Left renal cortex interstitium (tissue), 4 donors: Measurements from ENCODE around the gene ANLN. TPM values are rescaled to one million over a fixed set of nuclear protein-coding genes. Genes with fewer than 3 reads are reported as not detected.
A peak's percentile ranks its signal among the peaks of the same experiment; 100 is the strongest.
"Not testable (repeated sequence)": the region's sequence is repeated elsewhere in the genome, so short reads cannot be mapped to it uniquely, and the experiment has no call there.

Experiments
- DNase-seq, 4 donors: peaks; one replicate each; pipeline ENCODE4 v3.0.0-alpha.2; 2013; ENCODE audit warnings: low read depth in 4 of 4, low spot score in 2 of 4, missing footprints in 1 of 4
- polyA plus RNA-seq, 4 donors: library from polyadenylated mRNA; unstranded; fragments of 120-200 nt; gene quantifications; one replicate each; pipeline ENCODE4 v1.2.1, GENCODE V29; 2013; ENCODE audit not compliant: insufficient read length in 4 of 4

The ANLN gene
- polyA plus RNA-seq, 4 donors: 26.8 to 29.5 (median 27.7) TPM

GRCh38 chr7:36378555-36378954 lies 11.1 kb upstream of the ANLN start:
- not testable (repeated sequence) for DNase-seq

- no peak for DNase-seq
Observed at GRCh38 chr7:36379831-36380504, 9.7 kb upstream of the ANLN start.

DNA sequence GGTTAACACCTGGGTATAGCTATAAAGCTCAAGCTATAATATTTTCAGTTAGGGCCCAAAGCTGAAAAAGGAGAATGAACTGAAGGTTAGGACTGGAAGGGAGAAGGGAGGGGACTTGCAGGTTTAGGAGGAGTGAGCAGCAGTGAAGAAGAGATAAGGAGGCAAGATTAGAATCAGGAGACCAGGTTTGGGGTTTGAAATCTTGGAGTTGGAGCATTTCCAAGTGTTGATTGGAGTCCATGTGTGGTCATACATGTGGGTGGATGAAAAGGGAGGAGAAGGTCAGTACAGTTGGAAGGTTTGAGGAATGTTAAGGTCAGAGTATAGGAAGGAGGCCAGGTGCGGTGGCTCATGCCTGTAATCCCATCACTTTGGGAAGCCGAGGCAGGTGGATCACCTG lies 8.6 kb upstream of the ANLN start:
- no peak for DNase-seq

DNA sequence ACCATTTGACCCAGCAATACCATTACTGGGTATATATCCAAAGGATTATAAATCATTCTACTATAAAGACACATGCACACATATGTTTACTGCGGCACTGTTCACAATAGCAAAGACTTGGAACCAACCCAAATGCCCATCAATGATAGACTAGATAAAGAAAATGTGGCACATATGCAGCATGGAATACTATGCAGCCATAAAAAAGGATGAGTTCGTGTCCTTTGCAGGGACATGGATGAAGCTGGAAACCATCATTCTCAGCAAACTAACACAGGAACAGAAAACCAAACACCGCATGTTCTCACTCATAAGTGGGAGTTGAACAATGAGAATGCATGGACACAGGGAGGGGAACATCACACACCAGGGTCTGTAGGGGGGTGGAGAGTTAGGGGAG lies 6.4 kb upstream of the ANLN start:
- not testable (repeated sequence) for DNase-seq

- not testable (repeated sequence) for DNase-seq
Observed at GRCh38 chr7:36385646-36386045, 4.0 kb upstream of the ANLN start.

- no peak for DNase-seq
Observed at GRCh38 chr7:36387435-36388231, 2.0 kb upstream of the ANLN start.

- DNase-seq: no peak
Observed at GRCh38 chr7:36388423-36388822, 1.2 kb upstream of the ANLN start.

- peak in 3 of 4 donors; percentile 60 to 80 (median 71) for DNase-seq
Observed at GRCh38 chr7:36390199-36391090, 783 bp downstream of the ANLN start.

GRCh38 chr7:36391436-36392198 lies 2.0 kb downstream of the ANLN start:
- DNase-seq: no peak

GRCh38 chr7:36393826-36394225 lies 4.2 kb downstream of the ANLN start:
- DNase-seq: no peak

GRCh38 chr7:36395171-36395894 lies 5.7 kb downstream of the ANLN start:
- no peak for DNase-seq

DNA sequence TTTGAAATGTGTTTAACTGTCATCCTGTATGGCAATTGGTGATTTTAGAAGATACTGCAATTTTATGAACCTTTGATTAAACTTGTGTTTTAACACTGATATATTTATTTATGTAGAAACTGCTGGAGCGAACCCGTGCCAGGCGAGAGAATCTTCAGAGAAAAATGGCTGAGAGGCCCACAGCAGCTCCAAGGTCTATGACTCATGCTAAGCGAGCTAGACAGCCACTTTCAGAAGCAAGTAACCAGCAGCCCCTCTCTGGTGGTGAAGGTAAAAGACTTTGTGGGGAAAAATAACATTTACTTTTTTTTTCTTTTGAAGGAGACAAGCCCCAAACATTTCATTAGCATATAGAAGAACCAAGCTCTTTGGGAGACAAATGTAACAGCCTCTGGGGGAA lies 6.5 kb downstream of the ANLN start:
- DNase-seq: no peak

DNA sequence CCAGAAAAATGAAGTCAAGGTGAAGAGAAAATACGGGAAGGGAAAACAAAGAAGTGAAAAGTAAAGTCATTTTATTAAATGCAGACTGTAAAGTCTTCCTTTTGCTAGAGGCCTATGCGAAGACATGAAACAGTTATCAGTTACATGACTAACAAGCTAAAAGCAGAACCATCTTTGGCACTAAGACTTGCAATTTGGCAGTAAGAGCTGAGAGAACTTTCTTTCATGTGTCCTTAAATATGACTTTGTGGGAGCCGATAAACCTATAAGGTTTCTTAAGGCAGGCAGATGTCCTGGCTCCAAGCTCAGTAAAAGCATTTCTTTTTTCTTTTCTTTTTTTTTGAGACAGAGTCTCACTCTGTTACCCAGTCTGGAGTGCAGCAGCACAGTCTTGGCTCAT lies 10.4 kb downstream of the ANLN start:
- DNase-seq: no peak

DNA sequence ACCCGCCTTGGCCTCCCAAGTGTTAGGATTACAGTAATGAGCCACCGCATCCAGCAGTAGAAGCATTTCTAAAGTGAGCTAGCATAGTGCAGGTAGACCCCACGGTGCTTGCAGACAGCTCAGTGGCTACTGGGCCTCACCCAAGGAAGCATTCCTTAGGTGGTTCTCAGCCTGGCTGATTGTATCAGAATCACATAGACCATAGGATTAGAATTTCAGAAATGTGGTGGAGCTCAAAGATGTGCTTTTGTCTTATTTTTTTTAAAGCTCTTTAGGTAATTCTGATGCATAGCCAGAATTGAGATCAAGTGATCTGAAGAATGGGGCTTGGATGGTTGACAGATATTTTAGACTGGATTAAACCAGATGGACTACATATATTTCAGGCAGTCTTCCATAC lies 10.9 kb downstream of the ANLN start:
- no peak for DNase-seq

DNA sequence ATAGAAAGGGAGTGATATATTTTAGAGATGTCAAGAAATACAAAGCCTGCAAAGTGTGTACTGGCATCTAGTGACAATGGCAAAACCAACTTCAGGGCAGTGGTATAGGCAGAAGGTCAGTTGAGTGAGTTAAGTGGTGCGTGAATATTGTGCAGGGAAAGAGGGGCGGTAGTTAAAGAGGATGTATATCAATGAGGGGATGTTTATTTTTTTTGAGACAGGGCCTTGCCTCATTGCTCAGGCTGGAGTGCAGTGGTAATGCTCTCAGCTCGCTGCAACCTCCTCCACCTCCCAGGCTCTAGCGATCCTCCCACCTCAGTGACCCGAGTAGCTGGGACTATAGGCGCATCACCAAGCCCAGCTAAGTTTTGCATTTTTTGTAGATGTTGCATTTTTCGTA lies 13.8 kb downstream of the ANLN start:
- no peak for DNase-seq

- DNase-seq: no peak
Observed at GRCh38 chr7:36404639-36405408, 15.2 kb downstream of the ANLN start.

DNA sequence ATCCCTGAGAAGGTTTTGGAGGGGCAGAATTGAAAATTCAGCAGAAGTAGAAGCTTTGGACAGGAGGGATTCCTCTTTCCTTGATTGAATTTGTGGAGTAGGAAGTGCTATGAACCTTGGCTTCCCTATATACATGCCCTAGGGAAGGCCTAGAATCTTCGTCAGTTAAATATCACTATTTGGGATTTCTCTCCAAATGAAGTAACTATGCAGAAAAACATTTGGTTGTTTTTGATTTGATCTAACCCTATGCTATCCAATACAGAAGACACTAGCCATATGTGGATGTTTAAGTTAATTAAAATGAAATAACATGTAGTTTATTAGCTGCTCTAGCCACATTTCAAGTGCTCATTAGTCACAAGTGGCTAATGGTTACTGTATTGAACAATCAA lies 15.7 kb downstream of the ANLN start:
- DNase-seq: no peak

GRCh38 chr7:36406156-36406555 lies 16.5 kb downstream of the ANLN start:
- DNase-seq: no peak
